Lower lobe of right lung (tissue), 2 donors: Measurements from ENCODE around the gene AP2A2. TPM values are rescaled to one million over a fixed set of nuclear protein-coding genes. Genes with fewer than 3 reads are reported as not detected.
"Not testable (repeated sequence)": the region's sequence is repeated elsewhere in the genome, so short reads cannot be mapped to it uniquely, and the experiment has no call there.

ENCODE experiments used
- ATAC-seq, 2 donors: fragments of 200-7000 bp; cut with Tn5 transposase; one replicate each; pipeline ENCODE4 v1.9.1; 2020 to 2022; ENCODE audit warnings: mild to moderate bottlenecking in 2 of 2, moderate library complexity in 2 of 2
- DNase-seq: peaks from one replicate; pipeline ENCODE4 v3.0.0-alpha.2; 2020
- H3K27ac ChIP-seq: fragments of 200-600 bp; one replicate; pipeline ENCODE4 v1.8.0; 2022
- H3K27me3 ChIP-seq: fragments of 200-600 bp; one replicate; pipeline ENCODE4 v1.8.0; 2022; ENCODE audit warnings: low read depth
- H3K36me3 ChIP-seq: fragments of 200-600 bp; one replicate; pipeline ENCODE4 v1.8.0; 2022; ENCODE audit warnings: mild to moderate bottlenecking
- H3K4me1 ChIP-seq: fragments of 200-600 bp; one replicate; pipeline ENCODE4 v1.8.0; 2022
- H3K4me3 ChIP-seq: fragments of 200-600 bp; one replicate; pipeline ENCODE4 v1.8.0; 2022; ENCODE audit warnings: mild to moderate bottlenecking
- H3K9me3 ChIP-seq: fragments of 200-600 bp; one replicate; pipeline ENCODE4 v1.8.0; 2022
- intact Hi-C: fragments of 100-400 bp; cut with DNase I; formaldehyde crosslinking; loops from one replicate; pipeline ENCODE4 v1.11.0; 2022
- total RNA-seq: library from RNA; stranded (reverse); fragmentation: NEBNext Ultra II Directional; extraction: Animal tissue kit (Norgen Biotek cat#: 25700); gene quantifications from one replicate; pipeline ENCODE4 v1.2.1, GENCODE V29; 2021
- TF ChIP-seq, protein P1 (sequence below): fragments of 200-600 bp; IDR thresholded peaks from one replicate; pipeline ENCODE4 v1.8.0; 2022; ENCODE audit warnings: antibody characterized with exemption, mild to moderate bottlenecking
- donor health status: DM: no; HTN: yes; CAD: no; lungs with severe emphysema.

AP2A2 gene
- total RNA-seq, 1 donor from 2014 or later, result 130 TPM

- Histone ChIP-seq H3K4me3 (no peak overlapping the region), H3K4me1 (no peaks in the 10 kb centered on the region), H3K9me3 (no peaks in the 10 kb centered on the region), H3K27me3 (no peaks in the 10 kb centered on the region), H3K27ac (no peak overlapping the region), H3K36me3 (peaks cover 62% of the 10 kb centered on the region)
- DNase-seq (no peak), ATAC-seq (no peak)
- TF ChIP-seq, protein P1, sequence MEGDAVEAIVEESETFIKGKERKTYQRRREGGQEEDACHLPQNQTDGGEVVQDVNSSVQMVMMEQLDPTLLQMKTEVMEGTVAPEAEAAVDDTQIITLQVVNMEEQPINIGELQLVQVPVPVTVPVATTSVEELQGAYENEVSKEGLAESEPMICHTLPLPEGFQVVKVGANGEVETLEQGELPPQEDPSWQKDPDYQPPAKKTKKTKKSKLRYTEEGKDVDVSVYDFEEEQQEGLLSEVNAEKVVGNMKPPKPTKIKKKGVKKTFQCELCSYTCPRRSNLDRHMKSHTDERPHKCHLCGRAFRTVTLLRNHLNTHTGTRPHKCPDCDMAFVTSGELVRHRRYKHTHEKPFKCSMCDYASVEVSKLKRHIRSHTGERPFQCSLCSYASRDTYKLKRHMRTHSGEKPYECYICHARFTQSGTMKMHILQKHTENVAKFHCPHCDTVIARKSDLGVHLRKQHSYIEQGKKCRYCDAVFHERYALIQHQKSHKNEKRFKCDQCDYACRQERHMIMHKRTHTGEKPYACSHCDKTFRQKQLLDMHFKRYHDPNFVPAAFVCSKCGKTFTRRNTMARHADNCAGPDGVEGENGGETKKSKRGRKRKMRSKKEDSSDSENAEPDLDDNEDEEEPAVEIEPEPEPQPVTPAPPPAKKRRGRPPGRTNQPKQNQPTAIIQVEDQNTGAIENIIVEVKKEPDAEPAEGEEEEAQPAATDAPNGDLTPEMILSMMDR, result no peak
- intact Hi-C loops, result no loop called here
Measured at GRCh38 chr11:972523-973211, 47.0 kb downstream of the AP2A2 start.

DNA sequence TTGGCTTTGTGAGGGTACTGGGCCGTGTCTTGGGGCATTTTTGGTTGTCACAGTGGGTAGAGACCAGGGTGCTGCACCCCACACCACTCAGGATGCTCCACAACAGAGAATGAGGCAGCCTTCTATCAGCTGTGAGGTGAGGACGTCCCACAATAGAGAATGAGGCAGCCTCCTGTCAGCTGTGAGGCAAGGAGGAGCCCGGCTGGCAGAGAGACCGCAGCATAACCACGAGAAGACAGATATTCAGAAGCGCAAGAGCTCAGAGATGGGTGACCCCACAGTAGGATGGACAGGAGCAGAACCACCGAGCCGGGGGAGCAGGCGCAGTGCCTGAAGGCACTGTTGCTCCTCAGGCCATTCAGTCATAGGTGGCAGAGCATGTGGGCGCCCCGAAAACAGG lies 47.6 kb downstream of the AP2A2 start:
- intact Hi-C loops, result no loop called here
- Histone ChIP-seq H3K4me3 (no peak overlapping the region), H3K9me3 (no peaks in the 10 kb centered on the region), H3K4me1 (no peaks in the 10 kb centered on the region), H3K36me3 (peaks cover 68% of the 10 kb centered on the region), H3K27me3 (no peaks in the 10 kb centered on the region), H3K27ac (no peak overlapping the region)
- DNase-seq (no peak), ATAC-seq (no peak)
- TF ChIP-seq, protein P1, result no peak

- H3K4me3 ChIP-seq, H3K4me1 ChIP-seq, H3K27ac ChIP-seq, H3K27me3 ChIP-seq, DNase-seq, intact Hi-C loops, H3K9me3 ChIP-seq, ATAC-seq: not testable (repeated sequence)
- H3K36me3 ChIP-seq, result peaks cover 71% of the 10 kb centered on the region
Measured at GRCh38 chr11:975376-975775, 49.7 kb downstream of the AP2A2 start.

DNA sequence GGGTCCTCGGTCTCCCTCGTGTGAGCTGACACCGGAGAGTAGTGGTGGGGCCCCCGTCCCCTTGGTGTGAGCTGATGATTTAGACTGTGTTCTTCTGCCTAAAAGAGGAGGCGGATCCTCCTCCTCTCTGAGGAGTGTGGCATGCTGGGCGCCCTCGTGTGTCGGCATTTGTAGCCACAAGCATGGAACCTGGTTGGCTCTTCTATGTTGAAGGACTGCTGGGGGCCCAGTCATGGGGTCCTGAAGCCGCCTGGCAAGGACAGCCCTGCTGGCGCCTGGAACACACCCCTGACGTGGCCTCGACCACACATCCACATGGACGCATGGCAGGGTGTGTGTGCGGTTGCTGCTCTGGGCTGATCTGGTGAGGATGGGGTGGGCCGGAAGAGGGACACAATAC lies 50.2 kb downstream of the AP2A2 start:
- ATAC-seq, result no peak
- intact Hi-C loops, result no loop called here
- peaks cover 68% of the 10 kb centered on the region for H3K36me3 ChIP-seq

GRCh38 chr11:976431-977160 lies 50.9 kb downstream of the AP2A2 start:
- no peaks in the 10 kb centered on the region for H3K27me3 ChIP-seq
- no peak overlapping the region for H3K27ac ChIP-seq
- TF ChIP-seq, protein P1, result no peak
- ATAC-seq (no peak), DNase-seq (no peak)
- H3K36me3 ChIP-seq, result peaks cover 71% of the 10 kb centered on the region
- no peaks in the 10 kb centered on the region for H3K9me3 ChIP-seq
- peaks cover 9% of the 10 kb centered on the region for H3K4me1 ChIP-seq
- no peak overlapping the region for H3K4me3 ChIP-seq
- intact Hi-C loops, result no loop called here

More for the DNA sequence above, 50.2 kb downstream of the AP2A2 start:
- Histone ChIP-seq H3K27ac (no peak overlapping the region), H3K4me1 (peaks cover 2% of the 10 kb centered on the region), H3K4me3 (no peak overlapping the region), H3K9me3 (no peaks in the 10 kb centered on the region), H3K27me3 (no peaks in the 10 kb centered on the region)
- TF ChIP-seq, protein P1, result no peak
- no peak for DNase-seq
